ENCODE measurements around the gene C4orf50.
A peak's percentile ranks its signal among the peaks of the same experiment; 100 is the strongest.
"Not testable (repeated sequence)": the region's sequence is repeated elsewhere in the genome, so short reads cannot be mapped to it uniquely, and the experiment has no call there.

C4orf50 gene

DNA sequence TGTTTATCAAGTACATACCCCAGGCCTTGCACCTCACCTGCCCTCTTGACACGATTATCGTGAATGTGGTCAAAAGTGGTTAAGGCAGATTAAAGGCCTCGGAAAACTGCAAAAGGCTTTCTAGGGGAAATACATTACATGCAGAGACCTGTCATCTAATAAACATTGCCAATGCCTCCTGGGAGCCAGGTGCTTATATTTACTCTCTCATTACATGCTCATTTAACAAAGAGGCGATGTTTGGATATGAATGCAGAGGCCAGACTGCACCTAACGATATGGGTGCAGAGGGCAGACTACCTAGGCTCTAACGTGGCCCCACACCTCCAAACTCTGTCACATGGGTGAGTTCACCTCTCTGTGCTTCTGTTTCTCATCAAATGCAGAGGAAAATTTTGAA, 139.9 kb downstream of the C4orf50 start:
- H3K9me3 Mint-ChIP-seq, result peaks cover 5% of the 10 kb centered on the region
- no peak for ATAC-seq
- no peaks in the 10 kb centered on the region for H3K36me3 Mint-ChIP-seq (ENCODE audit: low read depth)

DNA sequence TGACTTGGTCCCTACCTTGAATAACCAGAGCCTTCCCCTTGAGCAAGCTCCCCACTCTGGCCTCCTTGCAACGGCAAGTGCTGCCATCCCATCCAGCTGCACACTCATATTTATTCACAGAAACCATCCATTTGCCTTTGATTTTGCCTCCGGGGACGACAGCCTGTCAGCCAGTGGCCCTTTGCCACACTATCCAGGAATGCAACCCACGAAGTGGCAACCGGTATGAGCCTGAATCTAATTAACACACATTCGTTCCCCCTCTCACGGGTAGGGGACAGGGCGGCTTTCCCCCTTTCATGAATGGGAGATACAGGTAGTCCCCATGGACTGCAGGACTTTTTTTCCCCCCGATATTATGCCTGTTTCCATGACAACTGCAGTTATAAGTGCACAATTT, 140.8 kb downstream of the C4orf50 start:
- no peak overlapping the region for H3K27ac Mint-ChIP-seq
- H3K27me3 Mint-ChIP-seq, result peaks cover 17% of the 10 kb centered on the region
- H3K36me3 Mint-ChIP-seq (ENCODE audit: low read depth), result no peaks in the 10 kb centered on the region
- H3K4me1 Mint-ChIP-seq, result no peaks in the 10 kb centered on the region
- ATAC-seq (no peak), DNase-seq (no peak)
- H3K4me3 Mint-ChIP-seq, result no peak overlapping the region
- H3K9me3 Mint-ChIP-seq, result peaks cover 5% of the 10 kb centered on the region

More for the DNA sequence above, 139.9 kb downstream of the C4orf50 start:
- Mint-ChIP-seq H3K4me3 (no peak overlapping the region), H3K27me3 (peaks cover 19% of the 10 kb centered on the region), H3K4me1 (no peaks in the 10 kb centered on the region), H3K27ac (no peak overlapping the region)
- no peak for DNase-seq

DNA sequence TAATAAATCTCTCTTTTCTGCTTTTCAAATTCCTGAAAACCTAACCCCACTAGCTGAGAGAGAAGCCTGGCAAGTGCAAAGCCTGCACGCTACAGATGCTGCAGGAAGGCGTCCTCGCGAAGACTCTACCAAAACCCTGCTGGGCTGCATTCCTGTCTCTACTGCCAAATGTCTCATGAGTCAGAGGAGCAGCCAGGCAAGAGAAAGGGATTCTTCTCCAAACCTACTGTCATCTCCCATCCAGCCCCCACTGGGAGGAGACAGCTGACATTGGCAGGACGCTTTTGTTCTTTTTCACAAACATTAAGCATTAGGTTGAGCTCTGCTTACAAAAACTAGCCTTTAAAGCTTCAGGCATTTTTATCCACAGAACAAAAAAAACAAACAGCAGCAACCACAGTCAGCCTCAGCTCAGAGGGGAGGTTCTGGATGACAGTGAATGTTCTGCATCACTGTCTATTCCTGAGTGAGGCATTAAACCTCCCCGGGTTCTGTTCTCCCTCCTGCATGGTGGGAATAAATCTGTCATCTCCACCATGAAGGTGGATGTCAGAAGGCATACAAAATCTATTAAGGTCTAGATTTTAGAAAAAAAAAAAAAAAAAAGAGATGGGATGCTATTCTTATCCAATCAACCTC, 143.3 kb downstream of the C4orf50 start:
- Mint-ChIP-seq H3K9me3 (peaks cover 5% of the 10 kb centered on the region), H3K27ac (no peak overlapping the region), H3K4me3 (no peak overlapping the region), H3K27me3 (peaks cover 18% of the 10 kb centered on the region), H3K4me1 (peaks cover 4% of the 10 kb centered on the region), H3K36me3 (ENCODE audit: low read depth) (no peaks in the 10 kb centered on the region)
- ATAC-seq (no peak), DNase-seq (no peak)

DNA sequence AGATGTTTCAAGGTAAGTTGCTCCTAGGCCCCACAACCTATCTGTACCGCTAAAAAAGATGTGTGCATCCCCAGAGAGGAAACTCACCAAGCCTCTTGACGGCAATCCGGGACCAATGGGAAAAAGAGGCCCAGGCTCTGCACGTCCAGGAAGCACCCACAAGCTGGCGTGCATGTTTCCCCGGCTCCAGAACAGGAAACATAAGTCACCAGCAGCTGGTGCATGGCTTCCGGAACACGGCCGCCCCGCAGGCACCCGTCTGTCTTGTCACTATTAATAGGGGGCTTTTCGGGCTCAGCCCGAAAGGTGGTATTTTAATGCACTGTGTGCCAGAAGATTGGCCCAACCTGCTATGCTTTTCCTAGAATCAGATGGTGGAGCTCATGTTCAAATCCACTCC, 147.5 kb downstream of the C4orf50 start:
- Mint-ChIP-seq H3K27ac (no peak overlapping the region), H3K27me3 (peaks cover 10% of the 10 kb centered on the region), H3K4me1 (peaks cover 17% of the 10 kb centered on the region), H3K9me3 (peaks cover 5% of the 10 kb centered on the region), H3K36me3 (ENCODE audit: low read depth) (no peaks in the 10 kb centered on the region), H3K4me3 (no peak overlapping the region)
- ATAC-seq (no peak), DNase-seq (no peak)

DNA sequence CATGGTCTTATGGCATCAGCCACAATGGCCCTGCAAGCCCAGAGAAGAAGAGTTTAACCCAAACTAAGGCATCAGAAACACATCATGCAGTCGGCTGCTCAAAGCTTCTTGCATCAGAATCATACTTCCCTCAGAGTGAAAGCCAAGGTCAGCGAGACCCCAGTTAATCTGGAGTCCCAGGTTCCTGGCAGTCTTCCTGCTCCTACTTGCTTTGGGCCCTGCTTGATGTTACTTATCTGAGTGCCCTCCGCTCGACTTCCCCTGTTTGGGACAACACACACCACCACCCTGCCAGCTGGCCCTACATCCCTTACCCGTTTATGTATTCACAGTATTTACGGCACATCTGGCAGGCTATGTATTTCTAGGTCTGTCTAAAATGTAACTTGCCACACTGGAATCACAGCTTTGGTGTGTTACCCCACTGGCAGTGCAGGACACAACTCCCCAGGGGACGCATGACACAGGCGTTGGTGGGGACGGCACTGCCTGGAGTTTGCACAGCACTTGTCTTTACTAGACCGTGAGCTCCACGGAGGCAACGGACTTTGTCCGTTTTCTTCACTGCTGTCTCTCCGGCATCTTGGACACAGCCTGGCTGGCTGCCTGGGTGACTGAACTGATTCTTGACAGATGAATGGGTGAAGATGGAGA, 148.1 kb downstream of the C4orf50 start:
- H3K9me3 Mint-ChIP-seq, result peaks cover 5% of the 10 kb centered on the region
- ATAC-seq, result no peak
- peaks cover 19% of the 10 kb centered on the region for H3K4me1 Mint-ChIP-seq
- no peaks in the 10 kb centered on the region for H3K36me3 Mint-ChIP-seq (ENCODE audit: low read depth)
- no peak overlapping the region for H3K4me3 Mint-ChIP-seq
- peaks cover 11% of the 10 kb centered on the region for H3K27me3 Mint-ChIP-seq
- no peak for DNase-seq
- no peak overlapping the region for H3K27ac Mint-ChIP-seq

DNA sequence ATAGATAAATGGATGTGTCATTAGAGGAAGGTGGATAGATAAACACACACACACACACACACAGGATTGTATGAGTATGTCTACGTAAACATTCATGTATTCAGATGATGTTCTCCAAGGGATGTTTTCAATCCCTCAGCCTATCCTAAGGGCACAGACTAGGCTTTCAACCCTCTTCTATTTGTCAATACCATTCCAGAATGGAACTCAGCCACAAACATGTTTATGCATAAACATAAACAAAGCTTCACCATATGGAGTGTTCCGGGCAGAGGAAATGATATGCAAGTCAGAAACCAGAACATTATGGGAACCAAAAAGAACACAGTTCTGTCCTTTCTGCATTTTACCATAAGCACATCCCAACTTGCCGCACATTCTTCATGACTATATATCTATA, 150.4 kb downstream of the C4orf50 start:
- Mint-ChIP-seq H3K4me1 (peaks cover 27% of the 10 kb centered on the region), H3K36me3 (ENCODE audit: low read depth) (no peaks in the 10 kb centered on the region), H3K9me3 (no peaks in the 10 kb centered on the region), H3K27me3 (peaks cover 18% of the 10 kb centered on the region), H3K4me3 (no peak overlapping the region), H3K27ac (no peak overlapping the region)
- no peak for ATAC-seq
- DNase-seq, result no peak

DNA sequence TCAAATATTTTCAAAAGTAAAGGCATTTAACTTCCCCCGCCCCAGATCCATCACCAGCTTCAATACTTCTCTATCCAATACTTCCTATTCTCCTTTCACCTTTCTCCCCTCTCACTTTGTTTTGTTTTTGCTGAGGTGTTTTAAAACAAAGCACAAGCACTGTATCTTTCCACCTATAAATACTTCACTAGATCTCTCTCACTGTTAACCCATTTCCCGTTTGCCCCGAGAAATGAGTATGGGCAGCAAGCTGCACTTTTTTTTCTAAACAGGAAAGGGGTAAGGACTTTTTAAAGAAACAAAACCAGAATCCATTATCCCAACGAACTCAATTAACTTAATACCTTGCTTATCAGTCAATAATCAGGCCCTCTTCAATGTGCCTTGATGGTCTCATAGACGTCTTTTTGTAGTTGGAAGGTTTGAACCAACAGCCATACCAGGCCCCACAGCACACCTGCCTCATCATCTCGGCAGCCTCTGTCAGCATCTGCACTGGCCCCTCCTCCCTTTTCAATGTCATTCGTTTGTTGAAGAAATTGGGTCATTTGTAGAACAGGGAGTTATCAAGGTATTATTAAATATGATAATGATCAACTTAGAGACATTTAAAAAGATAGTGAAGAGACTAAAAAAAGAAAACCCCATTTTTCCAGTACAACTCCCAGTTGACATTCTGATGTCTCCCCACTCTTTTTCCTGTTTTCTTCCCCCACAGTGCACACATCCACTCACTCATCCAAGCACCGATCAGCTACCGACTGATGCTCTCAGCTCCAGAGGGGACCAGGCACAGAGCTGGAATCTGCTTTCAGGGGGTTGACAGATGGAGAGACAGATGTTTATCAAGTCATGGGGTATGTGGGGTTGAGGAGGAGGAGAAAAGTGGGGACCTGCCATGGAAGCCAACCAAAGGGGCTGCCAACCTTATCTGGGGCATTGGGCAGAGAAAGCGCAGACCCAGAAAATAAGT, 151.1 kb downstream of the C4orf50 start:
- no peak for DNase-seq
- H3K27ac Mint-ChIP-seq, result no peak overlapping the region
- no peaks in the 10 kb centered on the region for H3K36me3 Mint-ChIP-seq (ENCODE audit: low read depth)
- peaks cover 22% of the 10 kb centered on the region for H3K27me3 Mint-ChIP-seq
- ATAC-seq, result no peak
- H3K9me3 Mint-ChIP-seq, result no peaks in the 10 kb centered on the region
- H3K4me3 Mint-ChIP-seq, result no peak overlapping the region
- H3K4me1 Mint-ChIP-seq, result peaks cover 27% of the 10 kb centered on the region

DNA sequence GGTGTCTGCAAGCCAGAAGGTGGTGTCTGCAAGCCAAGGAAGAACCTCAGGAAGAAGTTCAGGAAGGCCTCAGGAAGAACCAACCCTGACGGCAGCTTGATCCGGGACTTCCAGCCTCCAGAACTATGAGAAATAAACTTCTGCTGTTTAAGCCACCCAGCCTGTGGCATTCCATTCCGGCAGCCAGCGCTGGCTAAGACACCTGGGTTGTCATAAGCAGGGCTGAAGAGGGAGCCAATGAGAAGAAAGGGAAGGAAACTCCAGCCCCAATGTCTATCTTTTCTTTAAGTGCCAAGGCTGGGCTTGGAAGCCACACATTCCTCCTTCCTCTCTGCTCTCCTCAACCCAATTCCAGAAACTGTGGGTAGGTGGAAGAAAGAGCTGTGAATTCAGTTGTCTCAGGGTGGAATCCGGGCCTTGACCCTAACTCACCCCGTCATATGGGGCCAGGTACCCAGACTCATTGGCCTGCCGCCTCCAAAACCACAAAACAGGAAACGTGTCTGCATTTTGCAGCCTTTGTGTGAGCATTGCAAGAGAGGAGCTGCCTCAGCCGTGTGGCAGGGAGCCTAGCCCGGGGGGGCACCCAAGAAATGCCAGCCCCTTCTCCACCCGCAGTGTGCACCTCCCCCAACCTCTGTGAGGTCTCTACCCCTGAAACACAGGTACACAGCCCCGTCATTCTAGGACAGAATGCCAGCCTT, 152.2 kb downstream of the C4orf50 start:
- H3K4me1 Mint-ChIP-seq, result peaks cover 27% of the 10 kb centered on the region
- ATAC-seq (no peak), DNase-seq (no peak)
- no peak overlapping the region for H3K4me3 Mint-ChIP-seq
- no peak overlapping the region for H3K27ac Mint-ChIP-seq
- H3K9me3 Mint-ChIP-seq, result no peaks in the 10 kb centered on the region
- no peaks in the 10 kb centered on the region for H3K36me3 Mint-ChIP-seq (ENCODE audit: low read depth)
- H3K27me3 Mint-ChIP-seq, result peaks cover 22% of the 10 kb centered on the region

DNA sequence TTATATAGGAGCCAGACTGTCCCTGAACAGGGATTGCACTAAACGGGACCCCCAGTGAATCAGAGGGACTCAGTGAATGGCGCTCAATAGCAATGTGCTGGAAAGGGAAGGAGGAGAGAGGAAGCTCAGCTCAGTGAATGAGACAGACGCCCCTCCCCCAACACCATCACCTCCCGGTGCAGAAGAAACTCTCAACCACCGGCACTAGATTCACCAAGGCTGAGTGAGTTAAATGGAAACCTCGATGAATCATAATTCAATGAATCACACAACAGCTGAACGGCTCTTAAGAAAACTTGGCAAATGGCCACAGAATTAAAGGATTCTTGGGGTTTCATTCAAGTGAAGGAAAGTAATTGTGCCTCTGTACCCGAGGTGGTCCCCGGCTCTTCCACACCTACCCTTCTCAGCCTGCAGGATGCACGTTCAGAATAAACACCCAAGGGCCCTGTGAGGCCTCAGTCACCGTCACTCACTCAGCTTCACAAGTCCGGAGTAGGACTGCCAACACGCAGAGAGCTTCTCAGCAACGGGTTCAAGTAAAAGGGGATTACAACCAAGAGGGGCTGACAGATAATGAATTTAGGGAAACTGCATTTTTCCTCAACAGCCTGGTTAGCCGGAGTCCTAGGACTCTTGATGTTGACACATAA, 154.6 kb downstream of the C4orf50 start:
- Mint-ChIP-seq H3K4me1 (peaks cover 23% of the 10 kb centered on the region), H3K27me3 (peaks cover 14% of the 10 kb centered on the region), H3K4me3 (no peak overlapping the region), H3K9me3 (no peaks in the 10 kb centered on the region), H3K36me3 (ENCODE audit: low read depth) (no peaks in the 10 kb centered on the region), H3K27ac (no peak overlapping the region)
- ATAC-seq (peak; percentile 82), DNase-seq (peak; percentile 63)

DNA sequence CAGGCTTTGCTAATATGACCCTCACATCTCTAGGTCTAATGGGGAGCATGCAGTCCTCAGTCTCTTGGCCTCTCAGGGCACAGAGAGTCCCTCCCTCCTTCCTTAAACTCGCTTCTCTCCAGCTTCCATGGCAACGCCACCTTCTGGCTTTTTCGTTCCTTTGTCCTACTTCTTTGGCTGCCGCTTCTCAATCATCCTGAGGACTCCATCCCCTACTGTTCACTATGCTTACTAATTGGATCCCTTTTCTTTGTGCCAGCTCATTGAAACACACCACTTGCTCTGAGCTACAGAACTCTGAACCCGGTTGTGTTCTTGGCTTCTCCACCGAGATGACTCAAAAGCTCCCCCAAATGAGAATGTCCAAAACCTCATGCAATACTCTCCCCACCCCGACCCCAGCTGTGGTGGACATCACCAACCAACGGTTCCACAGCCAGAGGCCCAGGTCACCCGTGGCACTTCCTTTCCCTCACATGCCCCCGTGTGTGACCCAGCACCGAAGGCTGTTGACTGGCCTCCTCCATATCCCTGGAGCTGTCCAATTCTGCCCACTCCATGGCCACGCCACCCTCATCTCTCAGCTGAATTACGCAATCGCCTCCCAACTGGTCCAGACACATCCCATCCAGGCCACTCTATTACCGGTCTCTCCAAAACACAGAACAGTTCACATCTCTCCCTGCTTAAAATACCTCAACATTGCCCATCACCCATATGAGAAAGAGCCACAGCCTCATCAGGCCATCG, 160.0 kb downstream of the C4orf50 start:
- Mint-ChIP-seq H3K27me3 (peaks cover 3% of the 10 kb centered on the region), H3K4me1 (no peaks in the 10 kb centered on the region)

DNA sequence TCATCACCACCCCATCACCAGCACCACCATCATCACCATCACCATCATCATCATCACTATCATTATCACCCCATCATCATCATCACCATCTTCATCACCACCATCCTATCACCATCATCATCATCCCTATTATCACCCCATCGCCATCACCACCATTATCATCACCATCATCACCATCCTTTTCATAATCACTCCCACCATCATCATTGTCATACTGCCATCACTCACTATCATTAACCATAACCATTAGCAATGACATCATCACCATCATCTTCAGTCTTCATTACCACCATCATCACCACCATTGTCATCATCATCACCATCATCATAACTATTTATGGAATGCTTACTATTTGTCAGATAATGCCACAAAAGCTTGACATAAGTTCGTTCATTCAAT, 161.0 kb downstream of the C4orf50 start:
- H3K27me3 Mint-ChIP-seq, result peaks cover 4% of the 10 kb centered on the region
- no peak overlapping the region for H3K4me3 Mint-ChIP-seq

More for the DNA sequence above, 160.0 kb downstream of the C4orf50 start:
- Mint-ChIP-seq H3K9me3 (no peaks in the 10 kb centered on the region), H3K4me3 (no peak overlapping the region), H3K27ac (no peak overlapping the region), H3K36me3 (ENCODE audit: low read depth) (no peaks in the 10 kb centered on the region)
- no peak for ATAC-seq
- DNase-seq, result no peak

DNA sequence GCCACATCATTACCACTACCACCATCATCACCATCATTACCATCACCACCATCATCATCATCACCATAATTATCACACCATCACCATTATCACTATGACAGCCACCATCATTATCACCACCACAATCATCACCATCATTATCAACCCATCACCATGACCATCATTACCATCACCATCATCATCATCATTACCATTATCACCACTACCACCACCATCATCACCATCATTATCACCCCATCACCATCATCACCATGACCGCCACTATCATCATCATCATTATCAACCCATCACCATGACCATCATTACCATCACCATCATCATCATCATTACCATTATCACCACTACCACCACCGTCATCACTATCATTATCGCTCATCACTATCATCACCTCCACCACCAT, 161.9 kb downstream of the C4orf50 start:
- H3K4me1 Mint-ChIP-seq; H3K9me3 Mint-ChIP-seq; H3K36me3 Mint-ChIP-seq (ENCODE audit: low read depth); H3K4me3 Mint-ChIP-seq; H3K27me3 Mint-ChIP-seq; H3K27ac Mint-ChIP-seq; ATAC-seq; DNase-seq: not testable (repeated sequence)

More for the DNA sequence above, 161.0 kb downstream of the C4orf50 start:
- no peaks in the 10 kb centered on the region for H3K9me3 Mint-ChIP-seq
- H3K36me3 Mint-ChIP-seq (ENCODE audit: low read depth), result no peaks in the 10 kb centered on the region
- DNase-seq, result no peak
- no peaks in the 10 kb centered on the region for H3K4me1 Mint-ChIP-seq
- ATAC-seq, result no peak
- no peak overlapping the region for H3K27ac Mint-ChIP-seq

DNA sequence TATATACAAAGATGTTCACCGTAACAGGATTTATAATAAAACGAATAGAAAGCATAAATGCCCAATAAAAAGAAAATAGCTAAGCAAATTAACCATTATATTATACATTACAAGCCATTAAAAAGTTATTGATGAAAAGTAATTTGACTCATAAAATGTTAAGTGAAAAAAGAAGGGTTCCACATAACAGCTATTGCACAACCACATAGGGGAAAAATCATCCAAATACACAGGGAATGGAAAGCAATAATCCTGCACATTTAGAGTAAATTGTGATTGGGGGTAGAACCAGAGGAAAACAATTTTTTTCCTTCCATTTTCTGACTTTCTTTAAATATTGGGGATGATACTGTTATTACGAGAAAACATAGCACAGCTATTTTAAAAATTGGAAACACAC, 163.3 kb downstream of the C4orf50 start:
- Mint-ChIP-seq H3K4me1 (no peaks in the 10 kb centered on the region), H3K27me3 (peaks cover 9% of the 10 kb centered on the region), H3K27ac (no peak overlapping the region), H3K9me3 (no peaks in the 10 kb centered on the region), H3K4me3 (no peak overlapping the region), H3K36me3 (ENCODE audit: low read depth) (no peaks in the 10 kb centered on the region)
- ATAC-seq (no peak), DNase-seq (no peak)

Measured in activated naive CD8-positive, alpha-beta T cell treated with anti-CD3 and anti-CD28 coated beads, Interleukin-2, amount 50 U/mL, for 24 hours (primary cell).